ENCODE measurements around the gene CXorf58.

The CXorf58 gene

GRCh38 chrX:23901805-23902204 is 6.0 kb upstream of the CXorf58 start:
- DNase-seq = peak; percentile 48

GRCh38 chrX:23902419-23902818 is 5.4 kb upstream of the CXorf58 start:
- peak; percentile 51 for DNase-seq

GRCh38 chrX:23904096-23904495 is 3.7 kb upstream of the CXorf58 start:
- DNase-seq = no peak

GRCh38 chrX:23907111-23907497 is 702 bp upstream of the CXorf58 start:
- DNase-seq = no peak

- no peak for DNase-seq
Measured at GRCh38 chrX:23908219-23909004, 606 bp downstream of the CXorf58 start.

GRCh38 chrX:23911126-23911835 is 3.5 kb downstream of the CXorf58 start:
- no peak for DNase-seq

GRCh38 chrX:23919148-23919547 is 11.3 kb downstream of the CXorf58 start:
- no peak for DNase-seq

GRCh38 chrX:23919706-23920320 is 12.0 kb downstream of the CXorf58 start:
- no peak for DNase-seq

GRCh38 chrX:23926015-23926414 is 18.2 kb downstream of the CXorf58 start:
- no peak for DNase-seq

- peak; percentile 4 for DNase-seq
Measured at GRCh38 chrX:23930894-23931604, 23.2 kb downstream of the CXorf58 start.

GRCh38 chrX:23932046-23932445 is 24.2 kb downstream of the CXorf58 start:
- DNase-seq = no peak

GRCh38 chrX:23935106-23935505 is 27.3 kb downstream of the CXorf58 start:
- no peak for DNase-seq

GRCh38 chrX:23936180-23936579 is 28.4 kb downstream of the CXorf58 start:
- DNase-seq = no peak

- no peak for DNase-seq
Measured at GRCh38 chrX:23937100-23937499, 29.3 kb downstream of the CXorf58 start.

GRCh38 chrX:23938690-23939089 is 30.9 kb downstream of the CXorf58 start:
- DNase-seq = no peak

- no peak for DNase-seq
Measured at GRCh38 chrX:23939203-23939602, 31.4 kb downstream of the CXorf58 start.

- DNase-seq = no peak
Measured at GRCh38 chrX:23944234-23944633, 36.4 kb downstream of the CXorf58 start.

GRCh38 chrX:23945206-23945605 is 37.4 kb downstream of the CXorf58 start:
- no peak for DNase-seq

GRCh38 chrX:23952391-23952790 is 44.6 kb downstream of the CXorf58 start:
- DNase-seq = no peak

GRCh38 chrX:23952984-23953907 is 45.4 kb downstream of the CXorf58 start:
- DNase-seq = peak; percentile 74

- DNase-seq = no peak
Measured at GRCh38 chrX:23953908-23954269, 46.1 kb downstream of the CXorf58 start.

GRCh38 chrX:23954396-23954795 is 46.6 kb downstream of the CXorf58 start:
- DNase-seq = no peak
